GM19397 (cell line): Measurements from ENCODE around the gene EPAS1.
A peak's percentile ranks its signal among the peaks of the same experiment; 100 is the strongest.

Source experiments
- ATAC-seq: cut with Tn5 transposase; IDR thresholded peaks from one replicate; pipeline ENCODE4 v1.9.1; 2021; ENCODE audit warnings: mild to moderate bottlenecking, moderate library complexity; ENCODE audit not compliant: unreplicated experiment

EPAS1 gene

DNA sequence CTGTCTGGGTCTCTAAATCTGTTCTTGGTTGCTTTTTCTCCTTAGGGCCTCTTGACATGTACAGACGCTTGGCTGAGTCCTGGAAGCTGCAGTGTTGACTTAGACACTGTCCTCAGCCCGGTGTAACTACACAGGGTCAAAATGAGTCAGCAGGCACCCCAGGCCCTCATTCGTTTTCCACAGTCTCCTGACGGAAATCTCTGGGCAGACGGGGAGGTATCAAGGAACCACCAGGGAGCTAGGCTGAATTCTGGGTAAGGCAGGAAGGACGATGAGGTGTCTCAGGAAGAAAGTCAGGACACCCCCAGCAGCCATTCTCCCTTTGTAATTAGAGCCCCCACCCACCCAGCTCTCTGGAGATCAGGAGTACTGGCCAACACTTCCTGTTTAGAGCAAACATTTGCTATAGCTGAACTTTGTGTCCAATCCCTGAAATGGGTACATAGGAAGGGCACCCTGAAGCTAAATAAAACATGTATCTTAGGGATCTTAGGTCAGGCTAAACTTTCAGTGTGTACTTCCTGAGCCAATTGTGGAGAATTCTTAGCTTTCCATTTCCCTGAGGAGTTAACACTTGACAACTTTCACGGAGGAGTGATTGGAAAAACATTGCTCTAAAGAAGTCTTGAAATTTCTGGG is 23.9 kb upstream of the EPAS1 start:
- no peak for ATAC-seq

- no peak for ATAC-seq
Observed at GRCh38 chr2:46273919-46274318, 23.3 kb upstream of the EPAS1 start.

GRCh38 chr2:46274586-46274985 is 22.6 kb upstream of the EPAS1 start:
- no peak for ATAC-seq

DNA sequence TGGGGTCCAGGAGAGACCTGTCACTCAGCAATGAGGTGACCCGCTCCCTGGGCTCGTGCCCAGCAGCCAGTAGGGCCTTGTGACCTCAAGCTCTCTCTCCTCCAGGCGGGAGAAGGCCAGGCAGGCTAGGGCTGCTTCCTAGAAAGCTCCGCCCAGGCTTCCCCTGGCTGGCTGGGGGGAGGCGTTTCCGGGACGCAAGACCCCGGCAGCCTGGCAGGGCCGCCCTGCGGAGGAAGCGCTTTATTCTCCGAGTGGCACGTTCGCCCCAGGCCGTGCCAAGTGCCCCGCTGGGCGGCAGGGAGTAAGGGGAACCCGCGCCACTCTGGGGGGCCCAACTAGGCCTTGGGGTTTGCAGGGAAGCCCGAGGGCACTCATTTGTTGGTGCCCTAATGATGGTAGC is 21.2 kb upstream of the EPAS1 start:
- ATAC-seq: no peak

DNA sequence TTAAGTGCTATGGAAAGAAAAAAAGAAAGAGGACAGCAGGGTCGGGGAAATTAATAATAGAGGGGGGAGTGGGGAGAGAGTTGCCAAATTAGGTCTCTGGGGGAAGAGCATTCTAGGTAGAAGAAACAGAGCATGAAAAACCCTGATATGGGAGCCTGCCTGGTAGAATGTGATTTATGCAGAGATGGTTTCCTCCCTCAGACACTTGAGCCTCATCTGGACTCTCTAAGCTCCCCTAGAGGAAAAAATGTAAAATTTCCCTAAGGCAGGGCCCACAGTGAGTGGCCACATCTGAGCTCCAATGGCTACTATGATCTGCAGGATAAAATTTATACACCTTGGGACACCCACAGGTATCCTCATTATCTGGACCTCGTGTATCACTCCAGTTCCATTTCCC is 20.6 kb upstream of the EPAS1 start:
- no peak for ATAC-seq

DNA sequence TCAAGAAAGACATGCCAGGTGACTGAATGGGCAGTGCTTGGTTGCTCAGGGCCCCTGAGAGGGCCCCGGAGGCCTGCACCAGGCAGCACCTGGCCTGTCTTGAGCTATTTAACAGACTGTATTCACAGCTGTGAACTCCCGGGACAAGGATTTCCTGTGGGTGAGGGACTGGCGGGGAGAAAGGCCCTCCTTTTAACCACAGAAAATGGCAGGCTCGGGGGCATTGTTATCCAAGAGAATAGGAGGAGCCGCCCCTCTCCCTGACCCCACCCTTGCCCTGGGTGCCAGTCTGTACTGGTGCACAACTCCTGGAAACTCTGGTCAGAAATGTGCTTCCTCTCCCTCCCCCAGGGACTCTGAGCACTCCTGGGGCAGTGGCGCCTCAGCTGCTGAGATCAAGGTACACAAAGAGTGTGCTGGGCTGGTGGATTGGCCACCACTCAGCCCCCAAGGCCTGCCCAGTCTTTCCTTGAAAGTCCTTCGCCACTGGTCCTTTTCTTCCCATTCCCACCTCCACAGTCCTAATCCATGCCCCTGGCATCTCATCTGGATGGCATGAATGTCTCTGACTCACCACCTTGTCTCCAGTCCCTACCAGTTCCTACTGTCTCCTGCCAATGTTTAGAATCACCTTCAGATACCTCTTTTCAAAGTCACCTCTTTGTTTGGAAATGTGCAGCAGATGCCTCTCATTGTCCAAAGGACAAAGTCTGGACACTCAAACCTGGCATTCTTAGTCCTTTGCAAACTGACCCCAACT is 19.6 kb upstream of the EPAS1 start:
- ATAC-seq: no peak

GRCh38 chr2:46278952-46279351 is 18.3 kb upstream of the EPAS1 start:
- ATAC-seq: no peak

GRCh38 chr2:46281939-46282338 is 15.3 kb upstream of the EPAS1 start:
- ATAC-seq: no peak

DNA sequence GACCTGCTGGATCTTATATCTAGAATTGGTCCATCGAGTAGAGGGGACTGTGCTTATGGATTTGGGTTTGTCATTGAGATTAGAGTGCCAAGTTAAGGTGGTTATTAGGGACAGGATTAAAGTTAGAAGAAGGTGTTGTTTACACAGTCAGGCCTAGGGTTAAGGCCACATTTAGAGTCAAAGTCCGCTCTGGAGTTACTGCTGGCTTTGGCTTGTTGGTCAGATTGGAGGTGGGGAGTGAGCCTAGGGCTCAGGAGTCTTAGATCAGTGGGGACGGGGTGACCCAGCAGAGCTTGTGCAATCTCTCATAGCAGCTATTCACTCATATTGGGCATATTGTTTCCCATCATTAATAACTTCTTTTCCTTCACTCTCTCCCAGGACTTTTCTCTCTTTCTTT is 13.5 kb upstream of the EPAS1 start:
- no peak for ATAC-seq

DNA sequence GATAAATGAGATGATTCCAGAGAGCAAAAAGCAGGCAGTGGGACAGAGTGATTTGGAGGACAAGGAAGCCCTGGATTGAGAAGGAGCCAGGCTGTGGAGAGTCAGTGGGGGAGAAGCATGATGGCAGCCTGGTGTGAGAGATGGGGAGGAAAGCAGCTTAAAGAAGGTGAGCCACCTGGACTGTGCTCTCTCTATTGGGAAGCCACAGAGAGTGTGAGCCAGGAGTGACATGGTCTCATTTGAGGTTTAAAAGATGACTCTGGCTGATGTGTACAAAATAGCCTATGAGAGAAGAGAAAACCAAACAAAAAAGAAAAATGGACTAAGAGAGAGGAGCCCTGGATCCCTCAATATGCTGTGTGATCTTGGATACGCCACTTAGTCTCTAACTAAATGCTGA is 12.9 kb upstream of the EPAS1 start:
- ATAC-seq: no peak

DNA sequence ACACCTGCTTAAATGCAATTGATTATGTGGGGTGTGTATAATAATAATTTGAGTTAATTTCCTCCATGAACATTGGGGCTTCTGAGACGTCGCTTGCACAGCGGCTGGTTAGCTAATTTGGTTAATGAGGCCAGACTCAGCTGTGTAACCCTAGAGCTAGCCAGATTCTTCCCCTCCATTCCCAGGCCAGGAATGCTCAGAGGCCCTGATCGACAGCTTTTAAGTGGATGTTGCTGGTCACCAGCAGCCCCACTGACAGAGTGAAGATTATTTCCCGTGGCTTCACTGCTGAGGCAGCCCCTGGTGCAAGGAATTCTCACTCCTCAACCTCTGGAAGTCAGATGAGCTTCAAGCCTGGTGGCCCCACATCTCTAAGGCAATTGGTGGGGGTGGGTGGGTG is 12.4 kb upstream of the EPAS1 start:
- no peak for ATAC-seq

DNA sequence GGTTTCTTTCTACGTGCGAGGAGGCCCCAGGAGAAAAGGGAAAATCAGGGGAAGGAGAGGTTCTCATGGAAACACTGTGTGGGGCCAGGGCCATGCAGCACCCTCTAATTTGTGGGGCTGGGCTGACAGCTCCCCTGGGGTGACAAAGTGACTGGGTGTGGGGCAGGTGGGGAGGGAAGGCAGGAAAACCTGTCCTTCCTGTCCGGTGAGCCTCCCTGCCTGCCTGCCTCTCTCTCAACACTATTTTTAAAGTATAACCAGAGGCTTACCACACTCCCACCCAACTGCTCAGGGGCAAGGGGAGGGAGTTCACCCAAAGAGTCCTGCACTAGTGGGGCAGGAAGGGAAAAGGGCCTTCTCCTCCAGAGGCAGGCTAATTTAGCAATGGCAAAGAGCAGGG is 10.5 kb upstream of the EPAS1 start:
- ATAC-seq: no peak

- ATAC-seq: no peak
Observed at GRCh38 chr2:46290078-46290477, 7.1 kb upstream of the EPAS1 start.

DNA sequence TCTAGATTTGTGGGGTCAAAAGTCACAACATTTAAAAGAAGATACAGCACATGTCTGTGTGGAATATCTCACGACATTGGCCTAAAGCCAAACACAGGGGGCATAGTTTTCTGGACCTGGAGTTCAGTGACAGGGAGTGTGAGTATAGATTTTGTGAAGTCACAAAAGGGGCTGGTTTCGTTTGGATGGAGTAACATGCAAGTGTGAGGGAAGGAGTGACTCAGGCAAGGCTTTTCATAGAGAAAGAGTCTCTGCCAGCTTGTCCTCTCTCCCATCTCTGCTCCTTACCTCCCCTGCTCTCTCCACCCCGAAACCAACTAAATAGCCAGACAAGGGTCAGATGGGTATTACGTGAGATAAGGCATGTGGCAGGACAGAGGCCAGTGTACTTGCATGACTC is 3.7 kb upstream of the EPAS1 start:
- no peak for ATAC-seq

DNA sequence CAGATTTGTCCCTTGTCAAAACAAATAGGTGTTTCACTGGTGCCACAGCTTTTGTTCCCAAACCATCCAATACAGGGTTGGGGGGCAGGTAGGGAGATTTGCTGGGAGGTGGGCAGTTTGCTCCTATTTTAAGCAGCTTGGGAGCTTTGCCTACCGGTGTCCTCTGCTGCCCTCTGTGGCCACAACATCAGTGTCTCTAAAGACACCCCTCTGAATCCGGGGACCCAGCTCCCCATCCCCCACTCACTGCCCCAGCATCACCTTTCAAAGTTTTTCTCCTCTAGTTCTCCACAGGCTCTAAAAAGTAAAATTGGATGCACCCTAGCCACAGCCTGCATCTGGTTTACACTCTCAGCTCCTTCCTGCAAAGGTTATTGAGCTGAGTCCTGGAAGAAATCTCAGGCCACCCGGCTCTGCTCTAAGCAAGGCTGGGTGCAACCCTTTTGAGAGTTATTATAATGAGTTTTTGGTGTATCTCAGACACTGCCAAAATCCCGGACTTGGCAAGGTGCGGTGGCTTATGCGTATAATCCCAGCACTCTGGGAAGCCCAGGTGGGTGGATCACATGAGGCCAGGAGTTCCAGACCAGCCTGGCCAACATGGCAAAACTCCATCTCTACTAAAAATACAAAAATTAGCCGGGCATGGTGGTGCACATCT is 2.9 kb upstream of the EPAS1 start:
- no peak for ATAC-seq

DNA sequence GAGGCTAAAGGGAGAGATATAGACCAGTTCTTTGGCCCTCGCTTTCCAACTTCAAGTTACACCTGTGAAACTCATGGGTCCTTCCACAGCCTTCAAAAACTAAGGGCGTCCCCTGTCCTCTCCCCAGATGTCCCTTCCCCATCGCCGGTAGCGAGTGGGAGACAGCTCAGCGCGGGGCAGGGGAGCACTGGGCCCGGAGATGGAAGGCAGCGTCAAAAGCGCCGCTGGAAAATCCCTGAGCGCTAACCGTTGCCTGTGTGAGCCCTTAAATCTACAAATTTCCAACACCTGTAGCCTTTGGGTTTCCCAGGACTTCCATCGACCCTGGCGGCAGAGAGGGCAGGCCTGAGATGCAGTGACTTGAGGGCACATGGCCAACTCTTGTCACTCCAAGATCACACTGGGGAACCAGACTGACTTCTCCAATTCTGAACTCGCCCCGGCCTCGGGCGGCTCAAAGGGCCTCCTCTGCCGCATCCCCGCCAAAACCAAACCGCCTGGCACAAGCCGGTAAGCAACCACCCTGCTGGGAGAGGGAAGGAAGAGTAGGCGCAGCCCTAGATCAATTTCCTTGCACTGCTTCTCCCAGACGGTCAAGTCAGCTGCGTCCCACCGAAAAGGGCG is 879 bp upstream of the EPAS1 start:
- ATAC-seq: peak; percentile 8

GRCh38 chr2:46297546-46298271 is 502 bp downstream of the EPAS1 start:
- peak; percentile 21 for ATAC-seq

GRCh38 chr2:46298272-46298521 is 990 bp downstream of the EPAS1 start:
- no peak for ATAC-seq

DNA sequence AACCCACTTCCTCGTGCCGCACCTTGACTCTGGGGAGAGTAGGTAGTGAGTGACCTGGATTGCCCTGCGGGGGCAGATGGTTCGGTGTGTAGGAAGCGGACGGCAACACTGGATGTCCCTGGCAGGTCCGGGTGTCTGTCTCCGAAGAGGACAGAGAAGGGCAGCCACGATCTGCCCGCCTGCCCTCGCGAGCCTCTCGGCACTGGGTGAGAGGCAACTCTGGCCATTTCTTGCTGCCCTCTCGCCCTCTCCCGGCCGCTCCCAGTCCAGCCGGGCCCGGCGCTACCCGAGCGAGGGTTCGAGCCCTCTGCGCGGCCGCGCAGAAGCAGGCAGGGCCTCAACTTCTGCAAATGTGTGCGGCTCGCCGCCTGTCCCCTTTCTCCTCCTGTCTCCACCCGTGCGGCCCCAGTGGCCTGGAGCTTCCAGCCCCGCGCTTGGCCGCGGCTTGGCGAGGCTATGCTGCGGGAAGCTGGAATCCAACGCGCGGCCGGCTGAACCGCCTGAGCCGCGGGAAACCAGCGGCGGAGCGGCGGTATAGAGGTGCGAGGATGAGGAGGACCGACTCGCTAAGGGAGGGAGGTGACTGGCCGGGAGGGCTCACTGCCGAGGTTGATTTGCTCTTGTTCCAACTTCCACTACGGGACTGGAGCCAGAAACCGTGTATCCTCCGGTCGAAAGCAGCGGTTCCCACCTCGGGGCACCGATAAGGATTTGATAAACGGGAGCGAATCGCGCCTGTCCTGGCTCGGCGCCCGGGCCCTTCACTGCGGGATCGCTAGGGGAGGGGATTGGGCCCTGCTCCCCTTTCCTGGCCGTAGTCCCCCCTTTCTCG is 1.5 kb downstream of the EPAS1 start:
- no peak for ATAC-seq
